ENCODE results near the gene HHAT.

GRCh38 chr1:210697185-210697584 is 368.5 kb downstream of the HHAT start:
- TF ChIP-seq POLR2A (IDR thresholded peaks at IDR 0.05): no peak
- TF ChIP-seq CTCF (IDR thresholded peaks at IDR 0.05): no peak

Data from vagina (tissue), 2 donors.